NB4 (cell line): ENCODE measurements around the gene TBX2.

Experiments
- MYC ChIP-seq: IDR thresholded peaks from 2 replicates; pipeline ENCODE4 v1.6.1; 2011; ENCODE audit warnings: low read depth, low read length
- POLR2A ChIP-seq: IDR thresholded peaks from 2 replicates; pipeline ENCODE4 v1.6.1; 2011; ENCODE audit warnings: mild to moderate bottlenecking; ENCODE audit not compliant: insufficient read length; ENCODE audit errors: extremely low read depth
- TF ChIP-seq, protein P1 (sequence below): IDR thresholded peaks from one replicate; pipeline ENCODE4 v1.5.1; 2012; ENCODE audit warnings: low read depth, low read length

DNA sequence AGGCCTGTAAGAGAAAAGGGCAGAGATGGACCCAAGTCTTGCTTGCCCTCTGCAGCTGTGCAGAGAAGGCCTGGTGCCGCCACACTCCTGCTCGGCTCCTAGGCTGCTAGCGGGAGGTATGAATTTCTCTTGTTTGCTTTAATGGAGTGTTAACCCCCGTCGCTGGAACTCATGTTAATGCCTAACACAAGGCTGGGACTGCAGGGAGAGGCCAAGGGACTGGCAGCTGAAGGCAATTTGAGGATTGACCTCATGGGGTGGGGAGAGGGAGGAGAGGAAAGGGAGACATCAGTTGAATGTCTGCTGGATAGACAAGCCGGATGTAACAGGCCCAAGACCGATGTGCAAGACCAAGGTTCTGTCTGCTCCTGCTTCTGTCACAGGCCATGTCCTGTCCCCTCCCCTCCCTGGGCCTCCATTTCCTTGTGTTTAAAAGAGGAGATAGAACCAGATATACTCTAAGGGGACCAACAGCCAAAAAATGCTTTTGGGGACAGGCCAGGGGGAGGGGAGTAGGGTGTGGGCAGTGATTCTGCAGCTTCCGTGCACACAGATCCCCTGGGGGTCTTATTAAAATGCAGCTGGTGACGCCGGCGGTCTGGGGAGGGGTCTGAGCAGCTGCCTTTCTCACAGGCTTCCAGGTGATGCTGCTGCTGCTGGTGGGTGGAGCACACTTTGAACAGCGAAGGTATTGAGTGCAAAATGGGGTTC lies 46.7 kb upstream of the TBX2 start:
- TF ChIP-seq POLR2A (no peak), MYC (no peak)
- TF ChIP-seq, protein P1, sequence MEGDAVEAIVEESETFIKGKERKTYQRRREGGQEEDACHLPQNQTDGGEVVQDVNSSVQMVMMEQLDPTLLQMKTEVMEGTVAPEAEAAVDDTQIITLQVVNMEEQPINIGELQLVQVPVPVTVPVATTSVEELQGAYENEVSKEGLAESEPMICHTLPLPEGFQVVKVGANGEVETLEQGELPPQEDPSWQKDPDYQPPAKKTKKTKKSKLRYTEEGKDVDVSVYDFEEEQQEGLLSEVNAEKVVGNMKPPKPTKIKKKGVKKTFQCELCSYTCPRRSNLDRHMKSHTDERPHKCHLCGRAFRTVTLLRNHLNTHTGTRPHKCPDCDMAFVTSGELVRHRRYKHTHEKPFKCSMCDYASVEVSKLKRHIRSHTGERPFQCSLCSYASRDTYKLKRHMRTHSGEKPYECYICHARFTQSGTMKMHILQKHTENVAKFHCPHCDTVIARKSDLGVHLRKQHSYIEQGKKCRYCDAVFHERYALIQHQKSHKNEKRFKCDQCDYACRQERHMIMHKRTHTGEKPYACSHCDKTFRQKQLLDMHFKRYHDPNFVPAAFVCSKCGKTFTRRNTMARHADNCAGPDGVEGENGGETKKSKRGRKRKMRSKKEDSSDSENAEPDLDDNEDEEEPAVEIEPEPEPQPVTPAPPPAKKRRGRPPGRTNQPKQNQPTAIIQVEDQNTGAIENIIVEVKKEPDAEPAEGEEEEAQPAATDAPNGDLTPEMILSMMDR: no peak
